HL-60 (cell line): ENCODE measurements around the gene KHNYN.
"Not testable (repeated sequence)": the region's sequence is repeated elsewhere in the genome, so short reads cannot be mapped to it uniquely, and the experiment has no call there.

Source experiments
- DNase-seq, 2 experiments: peaks; one replicate each; pipeline ENCODE4 v3.0.0-alpha.2; 2010 to 2020; ENCODE audit warnings: low read depth in 1 of 2, low spot score in 1 of 2
- H3K27ac ChIP-seq: fragments of 250-450 bp; sonication (Bioruptor Pico); replicated peaks from 2 replicates; pipeline ENCODE4 v1.5.1; 2020; ENCODE audit warnings: mild to moderate bottlenecking, moderate library complexity
- H3K27me3 ChIP-seq: fragments of 250-450 bp; sonication (Bioruptor Pico); 2 replicates; pipeline ENCODE4 v1.5.1; 2021; ENCODE audit warnings: mild to moderate bottlenecking, moderate library complexity; ENCODE audit not compliant: insufficient read depth, poor library complexity, severe bottlenecking
- H3K4me3 ChIP-seq: replicated peaks from 2 replicates; pipeline ENCODE4 v1.5.1; 2011; ENCODE audit warnings: mild to moderate bottlenecking, control low read depth, low read length; ENCODE audit not compliant: insufficient read depth
- GABPA ChIP-seq: IDR thresholded peaks from 2 replicates; pipeline ENCODE4 v1.6.1; 2012; ENCODE audit warnings: low read depth
- POLR2AphosphoS5 ChIP-seq: IDR thresholded peaks from 2 replicates; pipeline ENCODE4 v1.6.1; 2012; ENCODE audit warnings: low read depth
- SPI1 ChIP-seq: IDR thresholded peaks from 2 replicates; pipeline ENCODE4 v1.6.1; 2012; ENCODE audit warnings: low read depth, mild to moderate bottlenecking, borderline replicate concordance
- TF ChIP-seq, protein P1 (sequence below): IDR thresholded peaks from 2 replicates; pipeline ENCODE4 v1.6.1; 2012; ENCODE audit warnings: low read depth; ENCODE audit not compliant: insufficient replicate concordance
- TF ChIP-seq, protein P2 (sequence below): IDR thresholded peaks from one replicate; pipeline ENCODE4 v1.5.1; 2011; ENCODE audit warnings: low read length, control low read depth, inconsistent platforms; ENCODE audit not compliant: insufficient read depth

The KHNYN gene

DNA sequence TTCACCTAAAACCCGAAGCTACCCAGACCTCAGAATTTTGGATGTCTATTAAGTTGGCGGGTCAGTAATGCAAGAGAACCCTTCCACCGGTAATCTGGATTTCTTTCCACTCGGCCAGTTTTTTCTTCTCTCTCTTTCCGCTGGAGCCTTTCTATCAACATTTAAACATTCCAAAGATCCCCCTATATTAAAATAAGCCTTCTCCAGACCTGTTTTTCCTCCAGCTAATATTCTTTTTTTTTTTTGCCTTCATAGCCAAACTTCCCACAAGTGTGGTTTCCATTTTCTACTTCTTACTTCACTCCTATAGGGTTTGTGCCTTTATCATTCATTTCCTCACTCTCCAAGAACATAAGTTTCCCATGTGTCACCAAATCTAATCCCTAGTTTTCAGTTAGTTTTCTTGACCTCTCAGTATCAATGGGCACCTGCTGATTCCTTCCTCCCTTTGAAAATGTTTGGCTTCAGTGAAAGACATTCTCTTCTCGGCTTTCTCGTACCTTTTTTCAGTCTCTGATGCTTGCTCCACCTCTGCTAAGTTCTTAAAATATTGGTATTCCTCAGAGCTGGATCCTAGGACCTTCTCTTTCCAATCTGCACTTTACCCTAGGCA lies 13.4 kb downstream of the KHNYN start:
- Histone ChIP-seq H3K27me3 (no peaks in the 10 kb centered on the region), H3K4me3 (peak overlapping the region; percentile 72), H3K27ac (peak overlapping the region; percentile 95)
- TF ChIP-seq, protein P1, sequence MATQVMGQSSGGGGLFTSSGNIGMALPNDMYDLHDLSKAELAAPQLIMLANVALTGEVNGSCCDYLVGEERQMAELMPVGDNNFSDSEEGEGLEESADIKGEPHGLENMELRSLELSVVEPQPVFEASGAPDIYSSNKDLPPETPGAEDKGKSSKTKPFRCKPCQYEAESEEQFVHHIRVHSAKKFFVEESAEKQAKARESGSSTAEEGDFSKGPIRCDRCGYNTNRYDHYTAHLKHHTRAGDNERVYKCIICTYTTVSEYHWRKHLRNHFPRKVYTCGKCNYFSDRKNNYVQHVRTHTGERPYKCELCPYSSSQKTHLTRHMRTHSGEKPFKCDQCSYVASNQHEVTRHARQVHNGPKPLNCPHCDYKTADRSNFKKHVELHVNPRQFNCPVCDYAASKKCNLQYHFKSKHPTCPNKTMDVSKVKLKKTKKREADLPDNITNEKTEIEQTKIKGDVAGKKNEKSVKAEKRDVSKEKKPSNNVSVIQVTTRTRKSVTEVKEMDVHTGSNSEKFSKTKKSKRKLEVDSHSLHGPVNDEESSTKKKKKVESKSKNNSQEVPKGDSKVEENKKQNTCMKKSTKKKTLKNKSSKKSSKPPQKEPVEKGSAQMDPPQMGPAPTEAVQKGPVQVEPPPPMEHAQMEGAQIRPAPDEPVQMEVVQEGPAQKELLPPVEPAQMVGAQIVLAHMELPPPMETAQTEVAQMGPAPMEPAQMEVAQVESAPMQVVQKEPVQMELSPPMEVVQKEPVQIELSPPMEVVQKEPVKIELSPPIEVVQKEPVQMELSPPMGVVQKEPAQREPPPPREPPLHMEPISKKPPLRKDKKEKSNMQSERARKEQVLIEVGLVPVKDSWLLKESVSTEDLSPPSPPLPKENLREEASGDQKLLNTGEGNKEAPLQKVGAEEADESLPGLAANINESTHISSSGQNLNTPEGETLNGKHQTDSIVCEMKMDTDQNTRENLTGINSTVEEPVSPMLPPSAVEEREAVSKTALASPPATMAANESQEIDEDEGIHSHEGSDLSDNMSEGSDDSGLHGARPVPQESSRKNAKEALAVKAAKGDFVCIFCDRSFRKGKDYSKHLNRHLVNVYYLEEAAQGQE, result no peak
- TF ChIP-seq GABPA, result no peak
- TF ChIP-seq POLR2AphosphoS5, result no peak
- no peak for TF ChIP-seq SPI1
- TF ChIP-seq, protein P2, sequence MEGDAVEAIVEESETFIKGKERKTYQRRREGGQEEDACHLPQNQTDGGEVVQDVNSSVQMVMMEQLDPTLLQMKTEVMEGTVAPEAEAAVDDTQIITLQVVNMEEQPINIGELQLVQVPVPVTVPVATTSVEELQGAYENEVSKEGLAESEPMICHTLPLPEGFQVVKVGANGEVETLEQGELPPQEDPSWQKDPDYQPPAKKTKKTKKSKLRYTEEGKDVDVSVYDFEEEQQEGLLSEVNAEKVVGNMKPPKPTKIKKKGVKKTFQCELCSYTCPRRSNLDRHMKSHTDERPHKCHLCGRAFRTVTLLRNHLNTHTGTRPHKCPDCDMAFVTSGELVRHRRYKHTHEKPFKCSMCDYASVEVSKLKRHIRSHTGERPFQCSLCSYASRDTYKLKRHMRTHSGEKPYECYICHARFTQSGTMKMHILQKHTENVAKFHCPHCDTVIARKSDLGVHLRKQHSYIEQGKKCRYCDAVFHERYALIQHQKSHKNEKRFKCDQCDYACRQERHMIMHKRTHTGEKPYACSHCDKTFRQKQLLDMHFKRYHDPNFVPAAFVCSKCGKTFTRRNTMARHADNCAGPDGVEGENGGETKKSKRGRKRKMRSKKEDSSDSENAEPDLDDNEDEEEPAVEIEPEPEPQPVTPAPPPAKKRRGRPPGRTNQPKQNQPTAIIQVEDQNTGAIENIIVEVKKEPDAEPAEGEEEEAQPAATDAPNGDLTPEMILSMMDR, result no peak
- DNase-seq, result no peak

DNA sequence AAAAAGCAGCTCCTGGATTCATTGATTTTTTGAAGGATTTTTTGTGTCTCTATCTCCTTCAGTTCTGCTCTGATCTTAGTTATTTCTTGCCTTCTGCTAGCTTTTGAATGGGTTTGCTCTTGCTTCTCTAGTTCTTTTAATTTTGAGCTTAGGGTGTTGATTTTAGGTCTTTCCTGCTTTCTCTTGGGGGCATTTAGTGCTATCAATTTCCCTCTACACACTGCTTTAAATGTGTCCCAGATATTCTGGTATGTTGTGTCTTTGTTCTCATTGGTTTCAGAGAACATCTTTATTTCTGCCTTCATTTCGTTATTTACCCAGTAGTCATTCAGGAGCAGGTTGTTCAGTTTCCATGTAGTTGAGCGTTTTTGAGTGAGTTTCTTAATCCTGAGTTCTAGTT lies 21.1 kb downstream of the KHNYN start:
- not testable (repeated sequence) for DNase-seq, H3K27me3 ChIP-seq, H3K4me3 ChIP-seq, H3K27ac ChIP-seq

DNA sequence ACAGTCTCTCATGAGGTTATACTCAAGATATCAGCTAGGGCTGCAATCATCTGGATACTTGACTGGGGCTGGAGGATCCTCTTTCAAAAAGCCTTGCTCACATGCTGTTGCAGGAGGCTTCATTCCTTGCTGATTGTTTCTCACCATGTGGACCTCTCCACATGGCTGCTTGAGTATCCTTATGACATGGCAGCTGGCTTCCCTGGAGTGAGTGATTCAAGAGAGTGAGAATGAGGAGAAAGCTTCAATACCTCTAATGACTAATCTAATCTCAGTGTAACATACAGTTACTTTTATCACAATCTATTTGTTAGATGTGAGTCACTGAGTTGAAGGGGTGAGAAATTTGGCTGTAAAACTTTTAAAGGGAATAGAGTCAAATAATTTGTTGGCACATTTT lies 27.2 kb downstream of the KHNYN start:
- no peak overlapping the region for H3K4me3 ChIP-seq
- no peak for TF ChIP-seq POLR2AphosphoS5
- TF ChIP-seq GABPA, result no peak
- TF ChIP-seq, protein P2, result no peak
- TF ChIP-seq SPI1, result no peak
- TF ChIP-seq, protein P1, result no peak
- no peak overlapping the region for H3K27ac ChIP-seq
- no peak for DNase-seq
- H3K27me3 ChIP-seq, result no peaks in the 10 kb centered on the region

DNA sequence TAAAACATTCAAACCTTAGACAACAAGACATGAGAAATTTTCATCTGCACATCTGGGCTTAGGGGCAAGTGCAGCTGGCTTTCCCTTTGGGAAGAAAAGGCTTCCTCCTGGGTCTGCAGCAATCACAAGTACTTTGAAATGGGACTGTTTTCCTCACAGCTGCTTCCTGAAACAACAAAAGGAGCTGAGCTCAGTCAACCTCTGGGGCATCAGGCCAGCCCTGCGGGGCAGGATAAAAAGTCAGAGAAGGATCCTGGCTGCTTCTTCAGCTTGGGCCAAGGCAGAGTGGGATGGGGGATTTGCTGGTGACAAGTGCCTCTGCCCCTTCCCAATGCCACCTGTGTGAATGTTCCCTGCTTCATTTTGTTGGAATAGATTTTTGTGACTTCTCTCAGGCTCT lies 29.0 kb downstream of the KHNYN start:
- TF ChIP-seq, protein P1, result no peak
- no peak for TF ChIP-seq GABPA
- no peak for TF ChIP-seq SPI1
- TF ChIP-seq POLR2AphosphoS5, result no peak
- TF ChIP-seq, protein P2, result no peak
- no peak for DNase-seq
- no peak overlapping the region for H3K4me3 ChIP-seq
- H3K27me3 ChIP-seq, result no peaks in the 10 kb centered on the region
- no peak overlapping the region for H3K27ac ChIP-seq
